T follicular helper cell (primary cell): Measurements from ENCODE around the gene XPOT.

ENCODE experiments used
- DNase-seq: peaks from one replicate; pipeline ENCODE4 v3.0.0-alpha.2; 2020; ENCODE audit warnings: low read depth

Gene XPOT

GRCh38 chr12:64469455-64470142 lies 65.4 kb downstream of the XPOT start:
- DNase-seq, result no peak

GRCh38 chr12:64470495-64470894 lies 66.3 kb downstream of the XPOT start:
- no peak for DNase-seq

DNA sequence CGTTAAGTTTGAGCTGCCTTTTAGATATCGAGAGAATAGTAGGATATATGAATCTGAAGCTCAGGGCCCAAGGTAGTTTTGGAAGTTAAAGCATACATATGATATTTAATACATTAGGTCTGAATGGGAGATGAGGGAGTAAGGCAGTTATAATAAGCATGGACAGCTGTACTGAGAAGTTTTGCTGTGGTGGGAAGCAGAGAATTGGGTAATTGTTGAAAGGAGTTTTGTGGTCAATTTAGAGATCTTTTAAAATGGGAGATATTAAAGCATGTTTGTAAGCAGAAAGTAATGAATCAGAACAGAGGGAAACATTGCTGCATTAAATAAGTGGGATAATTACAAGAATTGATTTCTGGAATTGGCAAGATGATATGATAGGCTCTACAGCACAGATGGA lies 69.0 kb downstream of the XPOT start:
- DNase-seq, result no peak

GRCh38 chr12:64475518-64475917 lies 71.3 kb downstream of the XPOT start:
- no peak for DNase-seq

DNA sequence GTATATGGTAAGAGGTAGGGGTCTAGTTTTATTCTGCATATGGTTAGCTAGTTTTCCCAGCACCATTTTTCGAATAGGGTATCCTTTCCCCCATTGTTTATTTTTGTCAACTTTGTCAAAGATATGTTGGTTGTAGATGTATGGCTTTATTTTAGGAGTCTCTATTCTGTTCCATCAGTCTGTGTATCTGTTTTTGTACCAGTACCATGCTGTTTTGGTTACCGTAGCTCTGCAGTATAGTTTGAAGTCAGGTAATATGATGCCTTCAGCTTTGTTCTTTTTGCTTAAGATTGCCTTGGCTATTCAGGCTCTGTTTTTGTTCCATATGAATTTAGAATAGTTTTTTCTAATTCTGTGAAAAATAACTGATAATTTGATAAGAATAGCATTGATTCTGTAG lies 72.7 kb downstream of the XPOT start:
- no peak for DNase-seq

- DNase-seq, result no peak
These were observed 74.5 kb downstream of the XPOT start for GRCh38 chr12:64478661-64479060.

GRCh38 chr12:64480148-64480547 lies 76.0 kb downstream of the XPOT start:
- DNase-seq, result no peak

GRCh38 chr12:64486657-64487056 lies 82.5 kb downstream of the XPOT start:
- DNase-seq, result no peak

DNA sequence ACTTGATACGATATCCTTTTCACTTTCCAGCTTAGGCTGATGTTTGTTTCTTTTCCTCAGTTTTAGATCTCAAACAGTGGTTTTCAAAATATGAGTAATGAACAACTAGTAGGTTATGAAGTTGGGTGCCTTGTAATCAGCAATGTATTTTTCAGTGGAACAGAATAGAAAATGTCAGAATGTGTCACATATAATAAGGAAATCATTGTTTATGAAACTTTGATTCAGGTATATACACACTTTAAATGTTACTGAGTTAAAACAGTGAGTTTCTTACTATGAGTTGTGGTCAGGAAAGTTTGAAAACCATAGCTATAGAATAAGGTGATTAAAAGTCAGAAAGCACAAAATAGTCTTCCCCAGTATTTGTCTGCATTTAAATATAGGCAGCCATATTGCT lies 87.5 kb downstream of the XPOT start:
- DNase-seq, result no peak

GRCh38 chr12:64493513-64493912 lies 89.3 kb downstream of the XPOT start:
- no peak for DNase-seq

- no peak for DNase-seq
These were observed 91.0 kb downstream of the XPOT start for GRCh38 chr12:64494998-64495729.

GRCh38 chr12:64496839-64497400 lies 92.7 kb downstream of the XPOT start:
- DNase-seq, result no peak

GRCh38 chr12:64497484-64497883 lies 93.3 kb downstream of the XPOT start:
- DNase-seq, result no peak

DNA sequence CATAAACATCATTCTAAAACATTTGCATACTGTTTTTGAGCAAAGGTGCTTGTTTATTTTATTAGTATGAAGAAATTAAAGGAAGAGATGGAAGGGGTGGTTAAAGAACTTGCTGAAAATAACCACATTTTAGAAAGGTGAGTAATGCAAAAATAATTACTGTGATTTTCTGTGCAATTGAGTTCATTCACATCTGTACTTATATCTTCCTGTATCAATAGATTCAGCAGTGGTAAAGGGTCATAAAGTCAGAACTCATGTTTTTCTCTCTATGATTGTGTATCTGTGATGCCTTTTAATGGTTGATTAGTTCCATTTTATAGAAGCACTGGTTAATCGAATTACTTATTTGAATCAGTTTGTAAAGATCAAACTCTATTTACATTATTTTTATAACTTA lies 93.7 kb downstream of the XPOT start:
- no peak for DNase-seq

DNA sequence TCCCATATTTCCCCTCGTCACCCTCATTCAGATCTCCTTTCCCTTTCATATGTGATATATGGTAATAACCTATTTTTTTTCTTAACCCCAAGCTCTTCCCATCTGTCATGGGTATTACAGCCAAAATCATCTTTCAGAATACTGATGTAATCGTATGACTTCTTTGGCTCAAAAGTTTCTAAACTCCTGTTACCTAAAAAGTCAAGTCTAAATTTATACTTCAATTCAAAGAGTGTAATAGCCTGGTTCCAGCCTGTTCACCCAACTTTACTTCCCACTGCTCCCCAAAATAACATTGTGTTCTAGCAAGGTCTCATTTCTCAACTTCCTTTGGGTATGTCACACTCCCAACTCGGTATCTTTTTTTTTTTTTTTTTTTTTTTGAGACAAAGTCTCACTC lies 96.2 kb downstream of the XPOT start:
- DNase-seq, result no peak
